ENCODE results near the gene CLIC4. TPM values are rescaled to one million over a fixed set of nuclear protein-coding genes. Genes with fewer than 3 reads are reported as not detected.

CLIC4 gene
- total and polyA plus RNA-seq, 2 of the 8 experiments (the other 6 are each of a cell fraction or from before 2014, with no cell fraction given), result 77.5 to 293 TPM

DNA sequence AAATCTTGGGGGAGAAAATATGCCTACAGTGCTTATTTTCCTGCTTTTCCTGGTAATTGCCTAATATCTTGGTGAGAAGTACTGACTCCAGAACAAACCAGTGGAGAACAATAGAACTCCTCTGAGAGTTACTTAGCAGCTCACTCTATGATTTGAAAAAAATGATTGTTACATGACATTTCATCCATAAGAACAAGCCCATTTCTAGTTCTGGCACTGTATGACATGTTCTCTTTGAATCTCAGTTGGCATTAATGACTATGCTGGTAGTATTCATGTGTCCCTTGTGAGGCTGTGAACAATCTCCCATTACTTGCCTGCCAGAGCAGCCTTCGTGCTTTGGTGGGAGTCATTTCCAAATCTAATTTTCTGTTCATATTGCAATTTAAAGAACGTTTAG is 58.0 kb downstream of the CLIC4 start:
- DNase-seq (ENCODE audit: low read depth in 1 of 2, low spot score in 2 of 2), result no peak
- Histone ChIP-seq H4K5ac (ENCODE audit: insufficient read length, low read depth, low read length) (no peak overlapping the region), H3K79me1 (ENCODE audit: low read depth, low read length) (no peaks in the 10 kb centered on the region), H3K9ac (replicated peaks in 1 of 4; ENCODE audit: extremely low read depth in 1 of 4, low read depth in 3 of 4, low read length in 3 of 4) (no peak overlapping the region), H3K79me2 (ENCODE audit: control insufficient read depth in 1 of 2, insufficient read depth in 2 of 2, low read length in 2 of 2) (peaks cover 3 to 70% of the 10 kb centered on the region in 2 experiments; a peak in 3 of 4 replicates), H3K4me1 (replicated peaks in 1 of 4; ENCODE audit: control insufficient read depth in 3 of 4, insufficient read depth in 4 of 4, low read length in 3 of 4) (no peaks in the 10 kb centered on the region), H2BK12ac (ENCODE audit: low read depth, low read length) (no peak overlapping the region), H3K56ac (replicated peaks; ENCODE audit: insufficient read length, low read depth, low read length) (no peak overlapping the region), H4K8ac (ENCODE audit: extremely low read depth, insufficient read depth, low read length) (no peak overlapping the region), H2BK15ac (ENCODE audit: low read length) (no peak overlapping the region), H4K20me1 (replicated peaks in 1 of 2; ENCODE audit: control insufficient read depth in 1 of 2, insufficient read depth in 2 of 2, low read length in 2 of 2) (peaks cover 1 to 2% of the 10 kb centered on the region in 2 experiments), H3K18ac (ENCODE audit: extremely low read depth, low read length) (no peak overlapping the region), H3K14ac (ENCODE audit: insufficient read length) (no peak overlapping the region), H3K27me3 (replicated peaks in 1 of 4; ENCODE audit: control insufficient read depth in 3 of 4, extremely low read depth in 1 of 4, insufficient read depth in 3 of 4, low read length in 3 of 4) (no peaks in the 10 kb centered on the region), H3K23ac (ENCODE audit: insufficient read length) (no peak overlapping the region), H3K4me3 (ENCODE audit: extremely low read depth in 1 of 4, insufficient read depth in 2 of 4, low read depth in 3 of 4, low read length in 4 of 4) (no peak overlapping the region), H3K27ac (ENCODE audit: low read depth, low read length) (no peak overlapping the region), H3K9me3 (ENCODE audit: insufficient read depth in 2 of 2, low read depth in 1 of 2, low read length in 1 of 2) (peaks cover 3 to 11% of the 10 kb centered on the region in 2 experiments; a peak in 3 of 4 replicates), H2BK120ac (replicated peaks; ENCODE audit: low read depth, low read length) (no peak overlapping the region), H3K23me2 (ENCODE audit: low read depth, low read length) (no peaks in the 10 kb centered on the region; the same call in 1 of the 2 replicates), H3K4me2 (ENCODE audit: insufficient read depth in 1 of 2, low read depth in 2 of 2, low read length in 2 of 2) (no peak overlapping the region), H3K4ac (replicated peaks; ENCODE audit: insufficient read length, low read depth, low read length) (no peak overlapping the region), H4K91ac (replicated peaks; ENCODE audit: insufficient read length, low read length) (no peak overlapping the region), H2BK20ac (ENCODE audit: low read length) (no peak overlapping the region), H2AK5ac (ENCODE audit: low read depth, low read length) (no peak overlapping the region), H3K36me3 (ENCODE audit: control insufficient read depth in 2 of 4, insufficient read depth in 4 of 4, low read length in 3 of 4) (peaks cover 3 to 33% (median 9%) of the 10 kb centered on the region in 4 experiments; a peak in 7 of 8 replicates), H2AFZ (ENCODE audit: low read length) (no peak overlapping the region), H2BK5ac (ENCODE audit: low read depth, low read length) (no peak overlapping the region)
- 76% methylated on average over 2 of the region's 2 CpGs; no CpG with 5 or more reads in 1 of the 2 experiments for WGBS, 2 experiments (ENCODE audit: extremely low coverage in 1 of 2, insufficient coverage in 1 of 2, insufficient read length in 1 of 2, insufficient replicate concordance in 2 of 2, low coverage in 1 of 2, low lambda C conversion rate in 2 of 2, missing lambda C conversion rate in 1 of 2)
- ChIA-PET CTCF (ENCODE audit: partially characterized antibody) (interaction anchor here (0.7 to 1.7 kb wide), 2 partner anchors 32 to 115 kb away, joined by 3 to 5 read pairs; no protein-coding TSS in a partner anchor), POLR2A (ENCODE audit: partially characterized antibody) (interaction anchor here (1.3 kb wide), 1 partner anchor 24 kb away, joined by 3 read pairs; no protein-coding TSS in a partner anchor)
- FAIRE-seq, result no peak
- TF ChIP-seq YY1 (IDR thresholded peaks at IDR 0.05; ENCODE audit: low read depth, low read length) (no peak), RXRA (IDR thresholded peaks at IDR 0.05; ENCODE audit: insufficient read depth, low read depth, low read length) (no peak), TAF7 (optimal IDR thresholded peaks at IDR 0.05; ENCODE audit: borderline replicate concordance, low read depth, low read length) (no peak), CTBP2 (IDR thresholded peaks at IDR 0.05; ENCODE audit: borderline replicate concordance, insufficient read depth, insufficient read length, low read length) (no peak), JUND (IDR thresholded peaks at IDR 0.05; ENCODE audit: low read length) (no peak), SRF (IDR thresholded peaks at IDR 0.05; ENCODE audit: low read depth, low read length) (no peak), SIX5 (IDR thresholded peaks at IDR 0.05; ENCODE audit: low read depth, low read length) (no peak), BCL11A (IDR thresholded peaks at IDR 0.05; ENCODE audit: low read depth in 2 of 2, low read length in 2 of 2) (no peak), KDM4A (IDR thresholded peaks at IDR 0.05; ENCODE audit: low read depth, low read length, severe bottlenecking) (no peak), POU5F1 (IDR thresholded peaks at IDR 0.05; ENCODE audit: low read depth, low read length) (no peak), SP1 (IDR thresholded peaks at IDR 0.05; ENCODE audit: low read depth, low read length) (no peak)
- TF ChIP-seq, protein P1, sequence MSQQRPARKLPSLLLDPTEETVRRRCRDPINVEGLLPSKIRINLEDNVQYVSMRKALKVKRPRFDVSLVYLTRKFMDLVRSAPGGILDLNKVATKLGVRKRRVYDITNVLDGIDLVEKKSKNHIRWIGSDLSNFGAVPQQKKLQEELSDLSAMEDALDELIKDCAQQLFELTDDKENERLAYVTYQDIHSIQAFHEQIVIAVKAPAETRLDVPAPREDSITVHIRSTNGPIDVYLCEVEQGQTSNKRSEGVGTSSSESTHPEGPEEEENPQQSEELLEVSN (IDR thresholded peaks at IDR 0.05), result no peak
